Smooth muscle cell (in vitro differentiated cells): Measurements from ENCODE around the gene TTC28. TPM values are rescaled to one million over a fixed set of nuclear protein-coding genes. Genes with fewer than 3 reads are reported as not detected.

Experiments used
- DNase-seq: peaks from one replicate; lab custom pipeline; 2025; ENCODE audit not compliant: unreplicated experiment; lab: John Stamatoyannopoulos, UW
- H2AFZ ChIP-seq: fragments of 200-600 bp; sonication (generic); 2 replicates; pipeline ENCODE4 v1.6.0; 2016; ENCODE audit warnings: antibody characterized with exemption, low read depth, mild to moderate bottlenecking
- H3F3A ChIP-seq: fragments of 200-600 bp; sonication (generic); 2 replicates; pipeline ENCODE4 v1.6.0; 2017; ENCODE audit warnings: antibody characterized with exemption, low read depth
- H3K27ac ChIP-seq: fragments of 200-600 bp; sonication (generic); 2 replicates; pipeline ENCODE4 v1.5.1; 2016; ENCODE audit warnings: low read depth, mild to moderate bottlenecking
- H3K27me3 ChIP-seq: fragments of 200-600 bp; sonication (generic); 2 replicates; pipeline ENCODE4 v1.6.1; 2016; ENCODE audit warnings: low read depth, mild to moderate bottlenecking
- H3K36me3 ChIP-seq: fragments of 200-600 bp; sonication (generic); 2 replicates; pipeline ENCODE4 v1.5.1; 2016; ENCODE audit warnings: low read depth
- H3K4me1 ChIP-seq: fragments of 200-600 bp; sonication (generic); 2 replicates; pipeline ENCODE4 v1.5.1; 2016; ENCODE audit warnings: low read depth
- H3K4me2 ChIP-seq: fragments of 200-600 bp; sonication (generic); 2 replicates; pipeline ENCODE4 v1.6.0; 2016; ENCODE audit warnings: mild to moderate bottlenecking
- H3K4me3 ChIP-seq: fragments of 200-600 bp; sonication (generic); 2 replicates; pipeline ENCODE4 v1.5.1; 2016; ENCODE audit warnings: mild to moderate bottlenecking
- H3K79me2 ChIP-seq: fragments of 200-600 bp; sonication (generic); 2 replicates; pipeline ENCODE4 v1.6.0; 2016; ENCODE audit warnings: low read depth, mild to moderate bottlenecking
- H3K9ac ChIP-seq: fragments of 200-600 bp; sonication (generic); 2 replicates; pipeline ENCODE4 v1.6.0; 2016; ENCODE audit warnings: low read depth
- H3K9me3 ChIP-seq: fragments of 200-600 bp; sonication (generic); replicated peaks from 2 replicates; pipeline ENCODE4 v1.5.1; 2016; ENCODE audit warnings: low read depth
- H4K20me1 ChIP-seq: fragments of 200-600 bp; sonication (generic); 2 replicates; pipeline ENCODE4 v1.6.0; 2016; ENCODE audit warnings: low read depth
- WGBS: methylation state at CpG from one replicate; pipeline ENCODE4 v1.1.7; 2016; ENCODE audit warnings: low lambda C conversion rate; 5-methylcytosine and 5-hydroxymethylcytosine counted together
- polyA plus RNA-seq: library from polyadenylated mRNA; unstranded; fragments of >200 nt; fragmentation: Nextera tagmentation; extraction: Ambion mirVana; gene quantifications from 2 replicates; pipeline ENCODE4 v1.2.1, GENCODE V29; 2016
- total RNA-seq: library from RNA; depleted of rRNA; stranded (reverse); fragments of >200 nt; gene quantifications from 2 replicates; pipeline ENCODE4 v1.2.3, GENCODE V29; 2014
- TF ChIP-seq, protein P1 (sequence below): fragments of 200-600 bp; sonication (generic); IDR thresholded peaks from 2 replicates; pipeline ENCODE4 v1.5.1; 2017; ENCODE audit warnings: borderline replicate concordance, mild to moderate bottlenecking, antibody characterized with exemption; ENCODE audit not compliant: insufficient read depth, poor library complexity, severe bottlenecking

TTC28 gene
- total and polyA plus RNA-seq, 2 experiments from 2014 or later: 6.3 to 17.9 TPM

DNA sequence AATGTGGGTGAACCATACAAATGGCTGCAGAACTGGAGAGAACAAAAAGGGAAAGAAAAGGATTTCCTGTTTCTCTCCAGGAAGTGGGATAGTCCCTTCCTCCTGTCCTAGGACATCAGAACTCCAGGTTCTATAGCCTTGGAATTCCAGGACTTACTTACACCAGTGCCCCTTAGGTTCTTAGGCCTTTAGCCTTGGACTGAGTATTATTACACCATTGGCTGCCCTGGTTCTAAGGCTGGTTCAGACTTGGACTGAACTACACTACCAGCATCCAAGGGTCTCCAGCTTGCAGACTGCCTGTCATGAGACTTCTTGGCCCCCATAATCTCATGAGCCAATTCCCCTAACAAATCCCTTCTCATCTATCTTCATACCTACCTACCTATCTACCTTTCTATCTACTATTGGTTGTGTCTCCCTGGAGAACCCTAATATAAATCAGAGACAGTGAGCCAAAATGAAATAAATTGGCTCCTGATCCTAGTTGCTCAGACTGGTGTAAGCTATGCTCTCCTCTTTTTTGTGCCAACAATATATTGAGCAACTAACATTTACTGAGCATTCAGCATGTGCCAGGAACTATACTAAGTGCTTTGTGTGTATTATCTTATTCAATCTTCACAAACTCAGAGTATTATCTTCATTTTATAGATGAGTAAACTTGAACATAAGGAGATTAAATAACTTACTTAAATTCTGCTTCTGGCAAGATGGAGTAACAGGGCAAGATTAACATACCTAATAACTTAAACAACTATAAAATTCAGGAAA, 303.7 kb downstream of the TTC28 start:
- Histone ChIP-seq H2AFZ (no peak overlapping the region), H3K79me2 (peaks cover 7% of the 10 kb centered on the region), H4K20me1 (no peaks in the 10 kb centered on the region), H3K27ac (no peak overlapping the region), H3K9me3 (no peaks in the 10 kb centered on the region), H3K9ac (no peak overlapping the region), H3K4me1 (peaks cover 7% of the 10 kb centered on the region), H3K27me3 (no peaks in the 10 kb centered on the region), H3F3A (no peaks in the 10 kb centered on the region), H3K4me2 (no peak overlapping the region), H3K4me3 (no peak overlapping the region), H3K36me3 (no peaks in the 10 kb centered on the region)
- DNase-seq: no peak
- TF ChIP-seq, protein P1, sequence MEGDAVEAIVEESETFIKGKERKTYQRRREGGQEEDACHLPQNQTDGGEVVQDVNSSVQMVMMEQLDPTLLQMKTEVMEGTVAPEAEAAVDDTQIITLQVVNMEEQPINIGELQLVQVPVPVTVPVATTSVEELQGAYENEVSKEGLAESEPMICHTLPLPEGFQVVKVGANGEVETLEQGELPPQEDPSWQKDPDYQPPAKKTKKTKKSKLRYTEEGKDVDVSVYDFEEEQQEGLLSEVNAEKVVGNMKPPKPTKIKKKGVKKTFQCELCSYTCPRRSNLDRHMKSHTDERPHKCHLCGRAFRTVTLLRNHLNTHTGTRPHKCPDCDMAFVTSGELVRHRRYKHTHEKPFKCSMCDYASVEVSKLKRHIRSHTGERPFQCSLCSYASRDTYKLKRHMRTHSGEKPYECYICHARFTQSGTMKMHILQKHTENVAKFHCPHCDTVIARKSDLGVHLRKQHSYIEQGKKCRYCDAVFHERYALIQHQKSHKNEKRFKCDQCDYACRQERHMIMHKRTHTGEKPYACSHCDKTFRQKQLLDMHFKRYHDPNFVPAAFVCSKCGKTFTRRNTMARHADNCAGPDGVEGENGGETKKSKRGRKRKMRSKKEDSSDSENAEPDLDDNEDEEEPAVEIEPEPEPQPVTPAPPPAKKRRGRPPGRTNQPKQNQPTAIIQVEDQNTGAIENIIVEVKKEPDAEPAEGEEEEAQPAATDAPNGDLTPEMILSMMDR: no peak

DNA sequence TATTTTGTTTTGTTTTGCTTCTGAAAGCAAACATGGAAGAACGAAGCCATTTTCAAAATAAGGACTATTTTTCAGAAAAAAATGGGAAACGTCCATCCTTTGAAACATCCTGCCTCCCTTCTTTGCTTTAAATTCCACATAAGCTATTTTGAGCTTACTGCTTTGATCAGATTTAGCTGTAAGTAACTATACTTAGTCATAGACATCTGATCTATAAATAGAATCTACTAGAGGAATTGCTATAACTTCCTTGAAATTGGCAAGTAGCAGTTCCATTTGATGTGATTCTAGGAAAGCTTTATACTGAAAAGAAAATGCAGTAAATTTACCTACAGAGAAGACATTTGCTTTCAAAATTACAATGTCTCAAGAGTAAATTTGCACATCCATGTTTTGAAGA, 305.8 kb downstream of the TTC28 start:
- Histone ChIP-seq H3K27me3 (no peaks in the 10 kb centered on the region), H3K9ac (no peak overlapping the region), H3K27ac (peak overlapping the region; percentile 39), H4K20me1 (no peaks in the 10 kb centered on the region), H3K4me3 (no peak overlapping the region), H3K9me3 (no peaks in the 10 kb centered on the region), H3K4me1 (peaks cover 7% of the 10 kb centered on the region), H2AFZ (no peak overlapping the region), H3K4me2 (peak overlapping the region; percentile 71), H3F3A (no peaks in the 10 kb centered on the region), H3K79me2 (peaks cover 7% of the 10 kb centered on the region), H3K36me3 (no peaks in the 10 kb centered on the region)
- 53% methylated on average over 2 of the region's 2 CpGs for WGBS
- no peak for DNase-seq
- TF ChIP-seq, protein P1: no peak

DNA sequence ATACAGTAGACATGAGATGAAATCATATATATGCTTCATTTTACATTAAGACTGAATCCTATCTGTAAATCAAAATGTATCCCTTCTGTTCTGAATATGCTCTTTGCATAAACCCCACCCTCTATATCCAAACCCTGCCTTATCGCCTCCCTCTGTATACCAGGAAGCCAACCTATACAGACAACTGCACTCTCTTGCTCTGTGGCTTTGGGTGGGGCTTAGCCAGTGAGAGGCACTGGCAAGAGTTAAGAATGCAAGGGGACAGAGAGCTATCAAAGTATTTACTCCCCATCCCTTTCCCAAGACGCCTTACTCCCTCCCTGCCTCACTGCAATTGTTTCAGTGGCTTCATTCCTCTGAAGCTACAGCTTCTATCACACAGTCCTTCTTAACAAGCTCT, 309.8 kb downstream of the TTC28 start:
- no peak overlapping the region for H3K4me3 ChIP-seq
- no peak for DNase-seq
- no peaks in the 10 kb centered on the region for H3K36me3 ChIP-seq
- no peak overlapping the region for H3K9ac ChIP-seq
- no peaks in the 10 kb centered on the region for H3K27me3 ChIP-seq
- TF ChIP-seq, protein P1: no peak
- H2AFZ ChIP-seq: no peak overlapping the region
- H3K27ac ChIP-seq: no peak overlapping the region
- no peaks in the 10 kb centered on the region for H3F3A ChIP-seq
- WGBS: 85% methylated on average over 2 of the region's 2 CpGs
- H3K79me2 ChIP-seq: peaks cover 12% of the 10 kb centered on the region
- no peaks in the 10 kb centered on the region for H4K20me1 ChIP-seq
- H3K9me3 ChIP-seq: no peaks in the 10 kb centered on the region
- peaks cover 7% of the 10 kb centered on the region for H3K4me1 ChIP-seq
- no peak overlapping the region for H3K4me2 ChIP-seq

DNA sequence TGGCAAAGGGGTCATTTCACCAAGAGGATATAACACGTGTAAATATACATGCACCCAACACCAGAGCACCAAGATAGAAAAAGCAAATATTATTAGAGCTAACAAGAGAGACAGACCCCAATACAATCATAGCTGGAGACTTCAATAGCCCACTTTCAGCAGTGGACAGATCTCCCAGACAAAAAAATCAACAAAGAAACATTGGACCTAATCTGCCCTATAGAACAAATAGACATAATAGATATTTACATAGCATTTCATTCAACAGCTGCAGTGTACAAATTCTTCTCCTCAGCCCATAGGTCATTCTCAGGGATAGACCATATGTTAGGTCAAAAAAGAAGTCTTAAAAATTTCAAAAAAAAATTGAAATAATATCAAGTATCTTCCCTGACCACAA, 312.8 kb downstream of the TTC28 start:
- Histone ChIP-seq H2AFZ (no peak overlapping the region), H3K27ac (no peak overlapping the region), H3K36me3 (no peaks in the 10 kb centered on the region), H3K79me2 (peaks cover 5% of the 10 kb centered on the region), H3K4me3 (no peak overlapping the region), H3K4me1 (no peaks in the 10 kb centered on the region), H4K20me1 (no peaks in the 10 kb centered on the region), H3F3A (no peaks in the 10 kb centered on the region), H3K9me3 (no peaks in the 10 kb centered on the region), H3K9ac (no peak overlapping the region), H3K27me3 (no peaks in the 10 kb centered on the region), H3K4me2 (no peak overlapping the region)
- TF ChIP-seq, protein P1: no peak
- WGBS: 100% methylated on average over 1 of the region's 1 CpG
- no peak for DNase-seq
